IMR-90 (cell line): Measurements from ENCODE around the gene KXD1. TPM values are rescaled to one million over a fixed set of nuclear protein-coding genes. Genes with fewer than 3 reads are reported as not detected.

ENCODE experiments used
- ATAC-seq: fragments of 200-7000 bp; cut with Tn5 transposase; 2 replicates; pipeline ENCODE4 v1.9.1; 2020; ENCODE audit warnings: low read depth, mild to moderate bottlenecking, moderate library complexity
- BruUV-seq: library from RNA; stranded (reverse); fragments of 400-500 nt; replicated peaks from 2 replicates; lab custom pipeline; 2021; lab: Mats Ljungman, UMichigan
- CTCF ChIA-PET: fragments of 300-600 bp; formaldehyde crosslinking; extraction: SDS; loops from one replicate; lab custom pipeline; 2021; ENCODE audit warnings: antibody characterized with exemption; lab: Yijun Ruan, JAX
- POLR2A ChIA-PET: fragments of 300-600 bp; sonication (Branson Sonifier 250); formaldehyde crosslinking; loops from one replicate; lab custom pipeline; 2022; ENCODE audit warnings: antibody characterized with exemption; ENCODE audit not compliant: unreplicated experiment; lab: Charles Lee
- DNase-seq: peaks from one replicate; pipeline ENCODE4 v3.0.0; 2013
- H2AFZ ChIP-seq: replicated peaks from 2 replicates; pipeline ENCODE3; 2013; ENCODE audit warnings: low read length, mild to moderate bottlenecking; ENCODE audit not compliant: poor library complexity
- H2AK5ac ChIP-seq: 2 replicates; pipeline ENCODE4 v1.6.1; 2013; ENCODE audit warnings: low read depth, low read length, inconsistent platforms
- H2AK9ac ChIP-seq: replicated peaks from 2 replicates; pipeline ENCODE3; 2013; ENCODE audit warnings: mild to moderate bottlenecking, low read depth, low read length, moderate library complexity; ENCODE audit not compliant: poor library complexity
- H2BK120ac ChIP-seq: 2 replicates; pipeline ENCODE4 v1.6.1; 2013; ENCODE audit warnings: low read depth, low read length, inconsistent platforms
- H2BK15ac ChIP-seq: 3 replicates; pipeline ENCODE4 v1.6.1; 2013; ENCODE audit warnings: low read depth, low read length, inconsistent platforms
- H2BK20ac ChIP-seq: 2 replicates; pipeline ENCODE4 v1.6.1; 2013; ENCODE audit warnings: low read depth, mild to moderate bottlenecking, inconsistent platforms, low read length, moderate library complexity
- H2BK5ac ChIP-seq: 2 replicates; pipeline ENCODE4 v1.6.1; 2013; ENCODE audit warnings: mild to moderate bottlenecking, low read depth, low read length, inconsistent platforms; ENCODE audit not compliant: poor library complexity, severe bottlenecking
- H3K14ac ChIP-seq: replicated peaks from 2 replicates; pipeline ENCODE4 v1.6.1; 2013; ENCODE audit warnings: low read depth, low read length, inconsistent platforms
- H3K18ac ChIP-seq: 2 replicates; pipeline ENCODE4 v1.6.1; 2013; ENCODE audit warnings: low read depth, low read length, control low read depth
- H3K23ac ChIP-seq: 2 replicates; pipeline ENCODE4 v1.6.1; 2013; ENCODE audit warnings: low read depth, low read length, inconsistent platforms
- H3K27ac ChIP-seq: 2 replicates; pipeline ENCODE4 v1.5.1; 2013; ENCODE audit warnings: mild to moderate bottlenecking, control low read depth, low read length; ENCODE audit not compliant: insufficient read depth
- H3K27me3 ChIP-seq: 2 replicates; pipeline ENCODE4 v1.6.1; 2013; ENCODE audit warnings: low read length; ENCODE audit not compliant: control insufficient read depth, insufficient read depth
- H3K36me3 ChIP-seq: 2 replicates; pipeline ENCODE4 v1.6.1; 2013; ENCODE audit warnings: low read length, mixed read lengths; ENCODE audit not compliant: control insufficient read depth, insufficient read depth
- H3K4ac ChIP-seq: 2 replicates; pipeline ENCODE4 v1.6.1; 2013; ENCODE audit warnings: low read depth, low read length, inconsistent platforms
- H3K4me1 ChIP-seq: 2 replicates; pipeline ENCODE4 v1.6.1; 2013; ENCODE audit warnings: low read length, mixed read lengths; ENCODE audit not compliant: control insufficient read depth, insufficient read depth
- H3K4me2 ChIP-seq: 2 replicates; pipeline ENCODE4 v1.6.1; 2013; ENCODE audit warnings: low read depth, mild to moderate bottlenecking, control low read depth, low read length, moderate library complexity
- H3K4me3 ChIP-seq: 2 replicates; pipeline ENCODE4 v1.5.1; 2013; ENCODE audit warnings: low read depth, mild to moderate bottlenecking, control low read depth, low read length, moderate library complexity; ENCODE audit not compliant: insufficient read depth
- H3K56ac ChIP-seq: 2 replicates; pipeline ENCODE4 v1.6.1; 2013; ENCODE audit warnings: low read length, inconsistent platforms; ENCODE audit not compliant: insufficient read depth; ENCODE audit errors: extremely low read depth
- H3K79me1 ChIP-seq, 2 experiments: 2 replicates each; pipeline ENCODE4 v1.6.1; 2013; ENCODE audit warnings: low read length in 2 of 2, inconsistent platforms in 1 of 2, low read depth in 1 of 2
- H3K9ac ChIP-seq: 2 replicates; pipeline ENCODE4 v1.6.1; 2013; ENCODE audit warnings: low read depth, low read length, control low read depth
- H3K9me1 ChIP-seq: 2 replicates; pipeline ENCODE4 v1.6.1; 2013; ENCODE audit warnings: low read length, inconsistent platforms; ENCODE audit not compliant: insufficient read depth
- H3K9me3 ChIP-seq: 2 replicates; pipeline ENCODE4 v1.6.1; 2013; ENCODE audit warnings: low read length; ENCODE audit not compliant: control insufficient read depth, insufficient read depth
- H4K20me1 ChIP-seq: 2 replicates; pipeline ENCODE4 v1.6.1; 2013; ENCODE audit warnings: low read length, inconsistent platforms; ENCODE audit not compliant: insufficient read depth
- H4K5ac ChIP-seq: 2 replicates; pipeline ENCODE4 v1.6.1; 2013; ENCODE audit warnings: mild to moderate bottlenecking, low read depth, low read length, control low read depth
- H4K8ac ChIP-seq, 2 experiments: 2 replicates each; pipeline ENCODE4 v1.6.1; 2013; ENCODE audit warnings: low read depth in 2 of 2, low read length in 2 of 2, control low read depth in 1 of 2, inconsistent platforms in 1 of 2
- H4K91ac ChIP-seq: 2 replicates; pipeline ENCODE4 v1.6.1; 2013; ENCODE audit warnings: low read depth, low read length, inconsistent platforms; ENCODE audit not compliant: insufficient read depth
- BHLHE40 ChIP-seq: fragments of 150-350 bp; IDR thresholded peaks from 2 replicates; pipeline ENCODE4 v1.6.1; 2016; ENCODE audit warnings: mild to moderate bottlenecking, low read depth, low read length
- CEBPB ChIP-seq: IDR thresholded peaks from 2 replicates; pipeline ENCODE4 v1.6.1; 2012; ENCODE audit warnings: low read depth, low read length, improper control_type of control experiment
- CHD1 ChIP-seq: IDR thresholded peaks from 2 replicates; pipeline ENCODE4 v1.6.1; 2012; ENCODE audit warnings: low read depth, low read length, improper control_type of control experiment
- CTCF ChIP-seq: conservative IDR thresholded peaks from 2 replicates; pipeline ENCODE4 v1.5.1; 2012; ENCODE audit warnings: mild to moderate bottlenecking, low read depth, low read length, improper control_type of control experiment
- ELK1 ChIP-seq: fragments of 150-350 bp; IDR thresholded peaks from 2 replicates; pipeline ENCODE4 v1.6.1; 2016; ENCODE audit warnings: low read depth, mild to moderate bottlenecking, low read length, moderate library complexity, borderline replicate concordance
- FOS ChIP-seq: fragments of 150-350 bp; IDR thresholded peaks from 2 replicates; pipeline ENCODE4 v1.6.1; 2016; ENCODE audit warnings: low read depth, low read length
- MAFK ChIP-seq: IDR thresholded peaks from 2 replicates; pipeline ENCODE4 v1.6.1; 2012; ENCODE audit warnings: low read depth, low read length, improper control_type of control experiment
- MAZ ChIP-seq: IDR thresholded peaks from 2 replicates; pipeline ENCODE4 v1.6.1; 2012; ENCODE audit warnings: low read depth, mild to moderate bottlenecking, low read length, improper control_type of control experiment, moderate library complexity, borderline replicate concordance
- MXI1 ChIP-seq: IDR thresholded peaks from 2 replicates; pipeline ENCODE4 v1.6.1; 2012; ENCODE audit warnings: low read depth, mild to moderate bottlenecking, low read length, moderate library complexity, borderline replicate concordance
- NFE2L2 ChIP-seq: fragments of 150-350 bp; IDR thresholded peaks from 2 replicates; pipeline ENCODE4 v1.6.1; 2016; ENCODE audit warnings: low read depth, mild to moderate bottlenecking, low read length
- POLR2A ChIP-seq: IDR thresholded peaks from 2 replicates; pipeline ENCODE4 v1.6.1; 2012; ENCODE audit warnings: mild to moderate bottlenecking, low read depth, low read length
- RAD21 ChIP-seq: IDR thresholded peaks from 2 replicates; pipeline ENCODE4 v1.6.1; 2012; ENCODE audit warnings: low read length, improper control_type of control experiment
- RCOR1 ChIP-seq: IDR thresholded peaks from 2 replicates; pipeline ENCODE4 v1.6.1; 2012; ENCODE audit warnings: mild to moderate bottlenecking, low read length, improper control_type of control experiment; ENCODE audit not compliant: insufficient replicate concordance
- RFX5 ChIP-seq: IDR thresholded peaks from 2 replicates; pipeline ENCODE4 v1.8.0; 2012; ENCODE audit warnings: low read depth, mild to moderate bottlenecking, low read length, moderate library complexity
- SMC3 ChIP-seq: fragments of 150-350 bp; IDR thresholded peaks from 2 replicates; pipeline ENCODE4 v1.6.1; 2016; ENCODE audit warnings: low read depth, mild to moderate bottlenecking, antibody characterized with exemption, low read length, moderate library complexity
- USF2 ChIP-seq: fragments of 150-350 bp; IDR thresholded peaks from 2 replicates; pipeline ENCODE4 v1.6.1; 2017; ENCODE audit warnings: mild to moderate bottlenecking, antibody characterized with exemption, low read length, low read depth
- WGBS, 2 experiments: methylation state at CpG; one replicate each; pipeline versions ENCODE4 v1.1.5 to v1.1.7; 2013; ENCODE audit warnings: missing lambda C conversion rate in 2 of 2; ENCODE audit not compliant: insufficient read length in 1 of 2; ENCODE audit errors: extremely low coverage in 2 of 2; 5-methylcytosine and 5-hydroxymethylcytosine counted together
- dilution Hi-C: fragments of 300-500 bp; cut with HindIII; formaldehyde crosslinking; loops from one replicate; pipeline ENCODE4 v1.14.3; 2018; ENCODE audit warnings: low sequenced_read_pairs; ENCODE audit not compliant: unreplicated experiment
- in situ Hi-C: fragments of 300-500 bp; cut with MboI; formaldehyde crosslinking; loops from 3 replicates; pipeline ENCODE4 v1.14.3; 2019; ENCODE audit warnings: low sequenced_read_pairs, inconsistent platforms, mixed read lengths
- intact Hi-C: fragments of 100-400 bp; cut with micrococcal nuclease; formaldehyde crosslinking; loops from 2 replicates; pipeline ENCODE4 v1.10.0; 2022
- polyA plus RNA-seq, 3 experiments: library from polyadenylated mRNA; depleted of rRNA; stranded (reverse); fragments of >200 nt; gene quantifications; 2 replicates each; pipeline ENCODE4 v1.2.3, GENCODE V29; 2012; ENCODE audit warnings: low replicate concordance in 1 of 3
- total RNA-seq: library from RNA; depleted of rRNA; stranded (reverse); fragments of >200 nt; gene quantifications from 2 replicates; pipeline ENCODE4 v1.2.3, GENCODE V29; 2012

Gene KXD1
- total and polyA plus RNA-seq, 2 of the 4 experiments (the other 2 are of a cell fraction) = 66.7 to 196 TPM

- no peak overlapping the region for H3K9ac ChIP-seq
- no peak for DNase-seq
- H2AK9ac ChIP-seq = peak overlapping the region; percentile 72
- peaks cover 5% of the 10 kb centered on the region; the same call in 1 of the 2 replicates for H3K4me1 ChIP-seq
- H4K20me1 ChIP-seq = peaks cover 8% of the 10 kb centered on the region
- no peak overlapping the region for H3K27ac ChIP-seq
- no peak overlapping the region for H2BK20ac ChIP-seq
- no peak overlapping the region for H2BK120ac ChIP-seq
- TF ChIP-seq NFE2L2 (no peak), USF2 (no peak), RCOR1 (no peak), BHLHE40 (no peak), FOS (no peak), ELK1 (no peak), POLR2A (no peak), SMC3 (no peak), CHD1 (no peak), MAFK (no peak), RFX5 (no peak), MAZ (no peak), CEBPB (no peak), MXI1 (no peak), RAD21 (no peak), CTCF (no peak)
- no peak for ATAC-seq
- no peak overlapping the region for H3K4me2 ChIP-seq
- no peak overlapping the region for H4K5ac ChIP-seq
- POLR2A ChIA-PET = no interaction called here
- no peak overlapping the region for H3K14ac ChIP-seq
- no peaks in the 10 kb centered on the region for H3K36me3 ChIP-seq
- WGBS, 2 experiments = 27% methylated on average over 8 of the region's 17 CpGs; no CpG with 5 or more reads in 1 of the 2 experiments
- no peak overlapping the region for H3K23ac ChIP-seq
- no peaks in the 10 kb centered on the region for H3K9me1 ChIP-seq
- intact Hi-C loops = no loop called here
- H3K18ac ChIP-seq = no peak overlapping the region
- H3K4me3 ChIP-seq = no peak overlapping the region
- H4K91ac ChIP-seq = no peak overlapping the region
- dilution Hi-C loops = no loop called here
- BruUV-seq = no TSS peak
- H3K9me3 ChIP-seq = no peaks in the 10 kb centered on the region
- H3K56ac ChIP-seq = no peak overlapping the region
- CTCF ChIA-PET = interaction anchor here (0.5 kb wide), 1 partner anchor 85 kb away, joined by 3 read pairs; no protein-coding TSS in a partner anchor
- peak overlapping the region; percentile 59; the same call in 1 of the 2 replicates for H2AK5ac ChIP-seq
- peaks cover 66% of the 10 kb centered on the region for H3K27me3 ChIP-seq
- H3K4ac ChIP-seq = no peak overlapping the region
- in situ Hi-C loops = no loop called here
- no peak overlapping the region for H2BK15ac ChIP-seq
- no peak overlapping the region for H4K8ac ChIP-seq
- H2AFZ ChIP-seq = no peak overlapping the region
- H2BK5ac ChIP-seq = no peak overlapping the region
- no peaks in the 10 kb centered on the region for H3K79me1 ChIP-seq
These were observed 47.5 kb downstream of the KXD1 start for GRCh38 chr19:18605196-18605545.
